ENCODE measurements around the gene BRWD1.
A peak's percentile ranks its signal among the peaks of the same experiment; 100 is the strongest.

BRWD1 gene

GRCh38 chr21:39330001-39330400 lies 16.6 kb upstream of the BRWD1 start:
- DNase-seq: no peak

GRCh38 chr21:39327727-39328126 lies 14.3 kb upstream of the BRWD1 start:
- no peak for DNase-seq

- DNase-seq: no peak
Measured at GRCh38 chr21:39326607-39327307, 13.3 kb upstream of the BRWD1 start.

GRCh38 chr21:39325458-39325857 lies 12.0 kb upstream of the BRWD1 start:
- DNase-seq: no peak

- no peak for DNase-seq
Measured at GRCh38 chr21:39321424-39321823, 8.0 kb upstream of the BRWD1 start.

GRCh38 chr21:39319814-39320332 lies 6.4 kb upstream of the BRWD1 start:
- no peak for DNase-seq

GRCh38 chr21:39319251-39319756 lies 5.9 kb upstream of the BRWD1 start:
- no peak for DNase-seq

GRCh38 chr21:39318091-39318959 lies 4.9 kb upstream of the BRWD1 start:
- DNase-seq: no peak

- peak in 11 of 56 donors; percentile 1 to 47 (median 7) for DNase-seq
Measured at GRCh38 chr21:39317134-39318090, 4.0 kb upstream of the BRWD1 start.

- DNase-seq: no peak
Measured at GRCh38 chr21:39316729-39317128, 3.3 kb upstream of the BRWD1 start.

GRCh38 chr21:39315603-39316445 lies 2.4 kb upstream of the BRWD1 start:
- DNase-seq: no peak

GRCh38 chr21:39314143-39315027 lies 953 bp upstream of the BRWD1 start:
- DNase-seq: peak in 46 of 56 donors; percentile 18 to 78 (median 56)

- DNase-seq: peak in 22 of 56 donors; percentile 19 to 79 (median 61)
Measured at GRCh38 chr21:39313042-39313570, 326 bp downstream of the BRWD1 start.

- peak; percentile 26 to 97 (median 92) for DNase-seq
Measured at GRCh38 chr21:39312112-39313041, 1.1 kb downstream of the BRWD1 start.

GRCh38 chr21:39311164-39311563 lies 2.3 kb downstream of the BRWD1 start:
- DNase-seq: no peak

- no peak for DNase-seq
Measured at GRCh38 chr21:39307466-39307865, 6.0 kb downstream of the BRWD1 start.

- DNase-seq: no peak
Measured at GRCh38 chr21:39300587-39300986, 12.8 kb downstream of the BRWD1 start.
